DND-41 (cell line): ENCODE results near the gene ST6GALNAC1.
A peak's percentile ranks its signal among the peaks of the same experiment; 100 is the strongest.

Source experiments
- ATAC-seq: fragments of 200-7000 bp; cut with Tn5 transposase; 3 replicates; pipeline ENCODE4 v1.9.1; 2021; ENCODE audit warnings: low read depth; ENCODE audit not compliant: insufficient read depth
- DNase-seq: peaks from one replicate; pipeline ENCODE4 v3.0.0-alpha.2; 2020
- H2AFZ ChIP-seq: 2 replicates; pipeline ENCODE4 v1.6.0; 2012; ENCODE audit warnings: low read depth, low read length
- H3K27ac ChIP-seq: 2 replicates; pipeline ENCODE4 v1.5.1; 2012; ENCODE audit warnings: low read length, inconsistent platforms
- H3K27me3 ChIP-seq: fragments of 200-600 bp; sonication (generic); 2 replicates; pipeline ENCODE4 v1.6.0; 2012; ENCODE audit warnings: low read length, mild to moderate bottlenecking, inconsistent platforms; ENCODE audit not compliant: insufficient read depth, poor library complexity
- H3K36me3 ChIP-seq: 2 replicates; pipeline ENCODE4 v1.5.1; 2012; ENCODE audit warnings: low read length, inconsistent platforms; ENCODE audit not compliant: insufficient read depth
- H3K4me1 ChIP-seq: 2 replicates; pipeline ENCODE4 v1.5.1; 2012; ENCODE audit warnings: mild to moderate bottlenecking, low read length; ENCODE audit not compliant: insufficient read depth
- H3K4me2 ChIP-seq: 2 replicates; pipeline ENCODE4 v1.6.0; 2012; ENCODE audit warnings: mild to moderate bottlenecking, moderate library complexity, low read length, inconsistent platforms; ENCODE audit not compliant: insufficient read depth
- H3K4me3 ChIP-seq, 2 experiments: fragments of 200-600 bp in 1 of 2; shearing (Covaris generic) in 1 of 2; 2 replicates each; pipeline ENCODE4 v1.5.1; 2012 to 2016; ENCODE audit warnings: inconsistent platforms in 2 of 2, low read length in 2 of 2, mild to moderate bottlenecking in 2 of 2, low read depth in 1 of 2, moderate library complexity in 1 of 2
- H3K79me2 ChIP-seq: 2 replicates; pipeline ENCODE4 v1.6.0; 2012; ENCODE audit warnings: low read length, inconsistent platforms; ENCODE audit not compliant: insufficient read depth
- H3K9ac ChIP-seq: 2 replicates; pipeline ENCODE4 v1.6.0; 2012; ENCODE audit warnings: low read depth, mild to moderate bottlenecking, inconsistent platforms, low read length, moderate library complexity
- H3K9me3 ChIP-seq: 2 replicates; pipeline ENCODE4 v1.5.1; 2012; ENCODE audit warnings: low read length, moderate library complexity, mild to moderate bottlenecking, inconsistent platforms; ENCODE audit not compliant: insufficient read depth, severe bottlenecking
- H4K20me1 ChIP-seq: 2 replicates; pipeline ENCODE4 v1.6.0; 2012; ENCODE audit warnings: low read length; ENCODE audit not compliant: insufficient read depth
- EZH2 ChIP-seq: IDR thresholded peaks from 3 replicates; pipeline ENCODE4 v1.6.1; 2012; ENCODE audit warnings: borderline replicate concordance, low read depth, mild to moderate bottlenecking, moderate library complexity, low read length, inconsistent platforms; ENCODE audit not compliant: severe bottlenecking
- TF ChIP-seq, protein P1 (sequence below): IDR thresholded peaks from 2 replicates; pipeline ENCODE4 v1.5.1; 2012; ENCODE audit warnings: borderline replicate concordance, low read length, moderate library complexity, mild to moderate bottlenecking; ENCODE audit not compliant: poor library complexity, severe bottlenecking; ENCODE audit errors: extremely low read depth

Gene ST6GALNAC1

DNA sequence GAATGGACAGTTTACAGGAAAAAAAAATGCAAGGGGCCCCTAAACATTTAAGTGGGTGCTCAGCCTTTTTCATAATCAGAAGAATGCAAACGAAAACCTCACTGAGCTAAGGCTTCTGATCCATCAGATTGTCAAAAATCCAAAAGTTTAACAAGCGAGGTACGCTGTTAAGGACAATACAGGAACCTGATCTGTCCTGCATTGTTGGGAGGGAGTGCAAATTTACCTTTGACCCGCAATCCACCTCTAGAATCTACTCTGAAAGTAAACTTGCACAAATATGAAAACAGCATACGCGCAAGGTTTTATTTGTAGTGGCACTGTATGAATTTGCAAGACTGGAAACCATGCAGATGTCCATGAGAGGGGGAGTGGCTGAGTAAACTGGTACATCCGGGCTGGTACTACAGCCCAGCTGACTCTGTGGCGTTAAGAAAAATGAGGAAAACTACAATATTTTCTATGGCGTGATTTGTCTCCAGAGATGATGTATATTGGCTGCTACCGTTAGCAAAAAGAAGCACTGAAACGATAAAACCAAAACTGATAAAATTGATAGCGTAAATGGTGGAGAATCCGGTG lies 28.8 kb upstream of the ST6GALNAC1 start:
- no peaks in the 10 kb centered on the region for H3K36me3 ChIP-seq
- H3K4me3 ChIP-seq, result peak overlapping the region; percentile 48 to 70
- H4K20me1 ChIP-seq, result no peaks in the 10 kb centered on the region
- no peak for ATAC-seq
- H3K27ac ChIP-seq, result peak overlapping the region; percentile 92
- peak overlapping the region; percentile 85 for H3K9ac ChIP-seq
- peaks cover 8% of the 10 kb centered on the region for H3K79me2 ChIP-seq
- peaks cover 37% of the 10 kb centered on the region for H3K4me1 ChIP-seq
- no peaks in the 10 kb centered on the region for H3K27me3 ChIP-seq
- peak; percentile 31 for DNase-seq
- H3K9me3 ChIP-seq, result no peaks in the 10 kb centered on the region
- peak overlapping the region; percentile 73 for H2AFZ ChIP-seq
- TF ChIP-seq EZH2, result no peak
- TF ChIP-seq, protein P1, sequence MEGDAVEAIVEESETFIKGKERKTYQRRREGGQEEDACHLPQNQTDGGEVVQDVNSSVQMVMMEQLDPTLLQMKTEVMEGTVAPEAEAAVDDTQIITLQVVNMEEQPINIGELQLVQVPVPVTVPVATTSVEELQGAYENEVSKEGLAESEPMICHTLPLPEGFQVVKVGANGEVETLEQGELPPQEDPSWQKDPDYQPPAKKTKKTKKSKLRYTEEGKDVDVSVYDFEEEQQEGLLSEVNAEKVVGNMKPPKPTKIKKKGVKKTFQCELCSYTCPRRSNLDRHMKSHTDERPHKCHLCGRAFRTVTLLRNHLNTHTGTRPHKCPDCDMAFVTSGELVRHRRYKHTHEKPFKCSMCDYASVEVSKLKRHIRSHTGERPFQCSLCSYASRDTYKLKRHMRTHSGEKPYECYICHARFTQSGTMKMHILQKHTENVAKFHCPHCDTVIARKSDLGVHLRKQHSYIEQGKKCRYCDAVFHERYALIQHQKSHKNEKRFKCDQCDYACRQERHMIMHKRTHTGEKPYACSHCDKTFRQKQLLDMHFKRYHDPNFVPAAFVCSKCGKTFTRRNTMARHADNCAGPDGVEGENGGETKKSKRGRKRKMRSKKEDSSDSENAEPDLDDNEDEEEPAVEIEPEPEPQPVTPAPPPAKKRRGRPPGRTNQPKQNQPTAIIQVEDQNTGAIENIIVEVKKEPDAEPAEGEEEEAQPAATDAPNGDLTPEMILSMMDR, result no peak
- H3K4me2 ChIP-seq, result peak overlapping the region; percentile 74

DNA sequence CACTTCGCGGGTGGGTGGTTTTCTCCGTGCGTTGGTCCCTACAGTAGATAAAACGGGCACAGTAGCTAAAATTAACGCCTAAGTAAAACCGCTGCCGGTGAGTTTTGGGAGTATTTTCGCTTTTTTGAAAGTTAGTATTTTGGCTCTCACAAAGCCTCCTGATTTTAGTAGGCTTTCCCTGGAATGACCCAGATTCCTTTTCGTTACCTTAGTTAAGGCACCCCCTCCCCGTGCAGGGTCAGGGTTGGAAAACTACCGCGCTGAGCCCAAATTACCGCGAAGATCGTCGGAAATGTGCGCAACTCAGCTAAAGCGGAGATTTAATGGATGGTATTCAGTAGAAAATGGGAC lies 28.3 kb upstream of the ST6GALNAC1 start:
- no peaks in the 10 kb centered on the region for H3K27me3 ChIP-seq
- H3K4me2 ChIP-seq, result peak overlapping the region; percentile 74
- no peaks in the 10 kb centered on the region for H3K36me3 ChIP-seq
- peak overlapping the region; percentile 85 for H3K9ac ChIP-seq
- peaks cover 32% of the 10 kb centered on the region for H3K4me1 ChIP-seq
- ATAC-seq (peak; percentile 11), DNase-seq (no peak)
- peak overlapping the region; percentile 48 to 70 for H3K4me3 ChIP-seq
- peak overlapping the region; percentile 73 for H2AFZ ChIP-seq
- H3K27ac ChIP-seq, result peak overlapping the region; percentile 92
- no peaks in the 10 kb centered on the region for H3K9me3 ChIP-seq
- H3K79me2 ChIP-seq, result peaks cover 8% of the 10 kb centered on the region
- H4K20me1 ChIP-seq, result no peaks in the 10 kb centered on the region
- no peak for TF ChIP-seq EZH2
- TF ChIP-seq, protein P1, result no peak

DNA sequence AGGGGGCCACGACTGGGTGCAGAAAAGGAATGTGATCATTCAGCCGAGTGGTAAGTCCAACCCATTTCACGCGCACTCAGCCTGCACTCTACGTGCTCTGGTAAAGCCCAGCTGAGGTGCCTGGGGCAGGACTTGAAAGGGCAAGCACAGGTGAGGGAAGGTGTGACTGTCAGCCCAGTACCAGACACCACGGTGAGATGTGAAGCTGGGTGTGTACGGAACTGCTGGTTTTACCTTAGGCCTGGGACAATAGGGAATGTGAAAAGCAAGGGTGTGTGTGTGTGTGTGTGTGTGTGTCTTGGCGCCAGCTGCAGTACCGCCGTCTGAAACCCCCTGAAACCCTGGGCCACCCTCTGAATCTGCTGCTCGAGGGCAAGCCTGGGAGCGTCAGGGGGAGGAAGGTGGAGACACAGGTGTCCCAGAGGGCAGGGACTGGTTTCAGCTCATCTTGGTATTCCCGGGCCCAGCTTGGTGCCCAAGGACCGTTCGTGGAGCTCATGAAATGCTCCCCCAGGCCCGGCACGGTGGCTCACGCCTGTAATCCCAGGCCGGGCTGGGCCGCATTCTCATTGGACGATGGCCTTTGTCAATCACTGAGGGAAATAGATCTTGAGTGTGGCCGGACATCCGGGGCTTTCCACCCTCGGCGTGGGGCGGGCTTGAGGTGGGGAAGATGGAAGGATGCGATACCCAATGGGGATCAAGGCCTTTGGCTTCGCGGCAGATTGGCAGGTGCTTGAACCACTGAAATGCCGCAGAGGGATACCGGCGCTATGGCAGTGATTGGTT lies 27.8 kb upstream of the ST6GALNAC1 start:
- Histone ChIP-seq H3K4me3 (peak overlapping the region; percentile 48 to 70; a peak in 3 of 4 replicates), H4K20me1 (no peaks in the 10 kb centered on the region), H3K9ac (peak overlapping the region; percentile 85), H3K4me2 (peak overlapping the region; percentile 74), H3K79me2 (peaks cover 8% of the 10 kb centered on the region), H3K4me1 (peaks cover 28% of the 10 kb centered on the region), H3K27ac (peak overlapping the region; percentile 84), H2AFZ (peak overlapping the region; percentile 92), H3K27me3 (no peaks in the 10 kb centered on the region), H3K36me3 (no peaks in the 10 kb centered on the region), H3K9me3 (no peaks in the 10 kb centered on the region)
- peak; percentile 98 for ATAC-seq
- TF ChIP-seq EZH2, result no peak
- TF ChIP-seq, protein P1, result no peak
- DNase-seq, result peak; percentile 100
